Testis (tissue), 3 donors: ENCODE results near the gene RLIM. TPM values are rescaled to one million over a fixed set of nuclear protein-coding genes. Genes with fewer than 3 reads are reported as not detected.
A peak's percentile ranks its signal among the peaks of the same experiment; 100 is the strongest.

Experiments used
- DNase-seq: peaks from one replicate; pipeline ENCODE4 v3.0.0-alpha.2; 2019
- H3K27ac ChIP-seq, 2 donors: fragments of 200-600 bp; sonication (generic); one replicate each; pipeline ENCODE4 v1.5.1; 2019
- H3K27me3 ChIP-seq: fragments of 200-600 bp; sonication (generic); one replicate; pipeline ENCODE4 v1.5.1; 2019
- H3K36me3 ChIP-seq: fragments of 200-600 bp; sonication (generic); one replicate; pipeline ENCODE4 v1.5.1; 2017; ENCODE audit warnings: low read depth; ENCODE audit errors: missing control alignments
- H3K4me1 ChIP-seq: fragments of 200-600 bp; sonication (generic); one replicate; pipeline ENCODE4 v1.5.1; 2019
- H3K4me3 ChIP-seq, 2 donors: fragments of 200-600 bp; sonication (generic); one replicate each; pipeline ENCODE4 v1.5.1; 2017 to 2019
- H3K9me3 ChIP-seq: fragments of 200-600 bp; sonication (generic); one replicate; pipeline ENCODE4 v1.5.1; 2017
- POLR2A ChIP-seq: fragments of 450-650 bp; IDR thresholded peaks from one replicate; pipeline ENCODE4 v1.6.1; 2017; ENCODE audit warnings: antibody characterized with exemption, mild to moderate bottlenecking, moderate library complexity
- WGBS, 2 donors: methylation state at CpG; one replicate each; pipeline ENCODE4 v1.1.5; 2018; 5-methylcytosine and 5-hydroxymethylcytosine counted together
- intact Hi-C: fragments of 100-400 bp; cut with DNase I; formaldehyde crosslinking; loops from one replicate; pipeline ENCODE4 v1.15.1; 2023; ENCODE audit warnings: low total_unique reads
- polyA plus RNA-seq: library from polyadenylated mRNA; stranded (reverse); fragments of 350-450 nt; fragmentation: Illumina TruSeq; extraction: RNeasy Lipid Tissue Mini Kit (QIAGEN cat#74804); gene quantifications from one replicate; pipeline ENCODE4 v1.2.3, GENCODE V29; 2014; ENCODE audit warnings: low read depth, low replicate concordance; ENCODE audit not compliant: insufficient read depth
- total RNA-seq, 2 donors: library from RNA; depleted of rRNA; stranded (reverse); fragments of >200 nt; gene quantifications; one replicate each; pipeline ENCODE4 v1.2.3, GENCODE V29; 2016
- TF ChIP-seq, protein P1 (sequence below), 3 experiments: fragments of 450-650 bp in 2 of 3; fragments of 200-600 bp in 1 of 3; sonication (generic) in 1 of 3; IDR thresholded peaks; one replicate each; pipeline ENCODE4 v1.5.1; 2016 to 2019; ENCODE audit warnings: antibody characterized with exemption in 3 of 3, mild to moderate bottlenecking in 2 of 3, moderate library complexity in 1 of 3

The RLIM gene
- total and polyA plus RNA-seq, 3 donors from 2014 or later, result 11.5 to 30.9 (median 29.7) TPM

DNA sequence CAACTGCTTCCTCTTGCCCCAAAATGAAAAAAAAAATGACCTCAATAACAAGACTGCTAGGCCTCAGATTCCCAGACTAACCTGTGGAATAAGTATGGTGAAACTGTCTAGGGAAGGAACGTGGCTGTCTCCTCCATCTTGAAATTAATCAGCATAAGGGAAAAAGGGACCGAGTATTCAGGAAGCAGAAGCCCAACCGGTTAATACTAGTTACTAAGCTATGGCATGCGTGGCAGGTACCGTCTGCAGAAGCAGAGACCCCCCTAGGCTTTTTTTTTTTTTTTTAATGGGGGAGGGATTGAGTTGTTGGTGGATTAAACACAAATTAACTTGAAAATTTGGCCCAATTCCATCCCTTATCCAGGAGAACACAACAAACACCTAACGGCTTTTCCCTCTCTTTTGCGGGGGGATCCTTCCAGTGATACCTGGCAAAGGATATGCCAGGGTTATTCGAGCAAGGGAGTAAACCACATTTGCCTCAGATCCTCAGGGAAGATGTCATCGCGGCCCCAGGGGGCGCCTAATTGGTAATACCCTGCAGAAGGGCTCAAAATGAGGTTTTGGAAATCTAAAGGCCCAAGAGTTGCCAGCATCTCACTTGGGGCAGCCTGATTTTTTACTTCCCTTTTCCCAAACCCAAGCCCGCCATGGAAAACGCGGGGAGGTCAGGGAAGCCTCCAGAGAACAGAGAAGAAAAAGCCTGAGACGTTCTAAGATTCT, 893 bp downstream of the RLIM start:
- no peaks in the 10 kb centered on the region for H3K27me3 ChIP-seq
- H3K9me3 ChIP-seq, result no peaks in the 10 kb centered on the region
- H3K36me3 ChIP-seq, result no peaks in the 10 kb centered on the region
- TF ChIP-seq POLR2A, result no peak
- TF ChIP-seq, protein P1, sequence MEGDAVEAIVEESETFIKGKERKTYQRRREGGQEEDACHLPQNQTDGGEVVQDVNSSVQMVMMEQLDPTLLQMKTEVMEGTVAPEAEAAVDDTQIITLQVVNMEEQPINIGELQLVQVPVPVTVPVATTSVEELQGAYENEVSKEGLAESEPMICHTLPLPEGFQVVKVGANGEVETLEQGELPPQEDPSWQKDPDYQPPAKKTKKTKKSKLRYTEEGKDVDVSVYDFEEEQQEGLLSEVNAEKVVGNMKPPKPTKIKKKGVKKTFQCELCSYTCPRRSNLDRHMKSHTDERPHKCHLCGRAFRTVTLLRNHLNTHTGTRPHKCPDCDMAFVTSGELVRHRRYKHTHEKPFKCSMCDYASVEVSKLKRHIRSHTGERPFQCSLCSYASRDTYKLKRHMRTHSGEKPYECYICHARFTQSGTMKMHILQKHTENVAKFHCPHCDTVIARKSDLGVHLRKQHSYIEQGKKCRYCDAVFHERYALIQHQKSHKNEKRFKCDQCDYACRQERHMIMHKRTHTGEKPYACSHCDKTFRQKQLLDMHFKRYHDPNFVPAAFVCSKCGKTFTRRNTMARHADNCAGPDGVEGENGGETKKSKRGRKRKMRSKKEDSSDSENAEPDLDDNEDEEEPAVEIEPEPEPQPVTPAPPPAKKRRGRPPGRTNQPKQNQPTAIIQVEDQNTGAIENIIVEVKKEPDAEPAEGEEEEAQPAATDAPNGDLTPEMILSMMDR (IDR thresholded peaks at IDR 0.05), result no peak
- peak overlapping the region; percentile 77 to 89 for H3K4me3 ChIP-seq
- intact Hi-C loops, result no loop called here
- H3K4me1 ChIP-seq, result no peaks in the 10 kb centered on the region
- WGBS, 2 donors, result 0% methylated on average over 9 to 15 of the region's 15 CpGs
- peak overlapping the region; percentile 94 to 97 for H3K27ac ChIP-seq
- DNase-seq, result peak; percentile 14

DNA sequence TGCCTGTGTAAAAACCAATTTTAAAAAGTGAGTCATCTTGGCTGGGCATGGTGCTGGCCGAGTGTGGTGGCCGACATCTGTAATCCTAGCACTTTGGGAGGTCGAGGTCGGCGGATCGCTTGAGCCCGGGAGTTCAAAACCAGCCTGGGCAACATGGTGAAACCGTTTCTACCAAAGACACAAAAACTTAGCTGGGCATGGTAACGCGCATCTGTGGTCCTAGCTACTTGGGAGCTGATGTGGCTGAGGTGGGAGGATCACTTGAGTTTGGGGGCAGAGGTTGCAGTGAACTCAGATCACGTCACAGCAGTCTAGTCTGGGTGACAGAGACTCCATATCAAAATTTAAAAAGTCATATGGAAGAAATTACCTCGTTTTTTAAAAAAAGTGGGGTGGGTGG, 7.6 kb downstream of the RLIM start:
- DNase-seq, result no peak
- Histone ChIP-seq H3K27me3 (no peaks in the 10 kb centered on the region), H3K27ac (no peak overlapping the region), H3K9me3 (no peaks in the 10 kb centered on the region), H3K36me3 (no peaks in the 10 kb centered on the region), H3K4me1 (no peaks in the 10 kb centered on the region), H3K4me3 (no peak overlapping the region)
- TF ChIP-seq, protein P1 (IDR thresholded peaks at IDR 0.05), result no peak
- no peak for TF ChIP-seq POLR2A
- intact Hi-C loops, result no loop called here
- 93 to 95% methylated on average over 12 of the region's 12 CpGs for WGBS, 2 donors

DNA sequence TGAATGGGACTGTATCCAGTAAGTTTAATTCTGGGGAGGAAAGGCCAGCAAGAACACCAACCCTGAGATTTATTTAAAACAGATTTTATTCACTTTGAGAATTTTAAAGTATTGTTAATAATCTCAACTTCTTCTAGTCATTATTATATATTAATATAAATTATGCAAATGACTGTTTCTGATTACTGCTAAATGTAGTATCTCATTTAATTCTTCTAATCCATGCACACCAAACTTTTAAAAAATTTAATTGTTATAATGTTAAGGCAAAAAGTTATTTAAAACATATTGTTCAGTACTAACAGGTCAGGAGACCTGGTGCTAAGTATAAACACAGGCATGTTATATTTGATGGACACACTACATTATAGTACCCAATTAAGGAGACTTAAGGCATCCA, 8.1 kb downstream of the RLIM start:
- no peak for DNase-seq
- TF ChIP-seq POLR2A, result no peak
- TF ChIP-seq, protein P1 (IDR thresholded peaks at IDR 0.05), result no peak
- H3K27ac ChIP-seq, result no peak overlapping the region
- H3K9me3 ChIP-seq, result no peaks in the 10 kb centered on the region
- H3K4me3 ChIP-seq, result no peak overlapping the region
- no peaks in the 10 kb centered on the region for H3K27me3 ChIP-seq
- H3K4me1 ChIP-seq, result no peaks in the 10 kb centered on the region
- H3K36me3 ChIP-seq, result no peaks in the 10 kb centered on the region
- intact Hi-C loops, result no loop called here

DNA sequence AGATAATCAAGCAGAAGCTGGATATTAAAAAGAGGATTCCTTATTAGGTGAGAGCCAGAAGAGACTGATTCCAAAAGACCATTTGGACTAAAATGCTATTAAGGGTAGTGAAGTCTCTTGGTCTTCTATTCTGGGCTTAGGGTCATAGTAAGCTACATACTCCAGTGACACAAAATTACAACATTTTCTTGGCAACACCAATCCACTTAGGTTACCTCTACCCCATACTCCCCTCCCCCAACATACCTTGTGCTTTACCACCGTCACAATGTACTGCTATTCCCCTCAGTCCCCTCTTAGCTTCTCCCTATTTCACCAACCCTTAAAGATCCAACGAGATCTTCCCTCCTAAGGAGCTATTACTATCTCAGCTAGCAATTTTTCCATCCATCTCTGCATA, 11.4 kb downstream of the RLIM start:
- no peak for TF ChIP-seq POLR2A
- TF ChIP-seq, protein P1 (IDR thresholded peaks at IDR 0.05), result no peak
- 84 to 96% methylated on average over 2 of the region's 2 CpGs for WGBS, 2 donors
- DNase-seq, result no peak
- H3K4me1 ChIP-seq, result no peaks in the 10 kb centered on the region
- no peak overlapping the region for H3K27ac ChIP-seq
- H3K9me3 ChIP-seq, result no peaks in the 10 kb centered on the region
- intact Hi-C loops, result no loop called here
- H3K4me3 ChIP-seq, result no peak overlapping the region
- H3K27me3 ChIP-seq, result no peaks in the 10 kb centered on the region
- no peaks in the 10 kb centered on the region for H3K36me3 ChIP-seq

DNA sequence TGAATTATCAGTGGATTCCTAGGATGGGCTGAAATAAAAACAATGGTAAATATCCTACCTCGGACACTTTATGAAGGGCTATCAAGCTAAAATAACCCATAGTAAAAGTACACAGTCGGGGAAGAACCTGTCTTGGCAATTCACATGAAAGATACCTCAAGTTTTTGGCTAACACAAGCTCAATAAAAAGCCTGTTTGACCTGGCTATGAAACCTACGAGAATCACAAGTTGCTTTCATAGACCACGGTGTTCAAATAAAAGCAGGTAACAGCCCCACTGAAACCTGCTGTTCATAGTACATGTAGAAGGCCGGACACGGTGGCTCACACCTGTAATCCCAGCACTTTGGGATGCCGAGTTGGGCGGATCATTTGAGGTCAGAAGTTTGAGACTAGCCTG, 12.3 kb downstream of the RLIM start:
- intact Hi-C loops, result no loop called here
- Histone ChIP-seq H3K9me3 (no peaks in the 10 kb centered on the region), H3K4me1 (no peaks in the 10 kb centered on the region), H3K4me3 (no peak overlapping the region), H3K27me3 (no peaks in the 10 kb centered on the region), H3K27ac (no peak overlapping the region), H3K36me3 (no peaks in the 10 kb centered on the region)
- TF ChIP-seq, protein P1 (IDR thresholded peaks at IDR 0.05), result no peak
- no peak for TF ChIP-seq POLR2A
- 89 to 93% methylated on average over 4 to 8 of the region's 8 CpGs for WGBS, 2 donors
- DNase-seq, result no peak
